HCT116 (cell line): ENCODE results near the gene EMILIN1. TPM values are rescaled to one million over a fixed set of nuclear protein-coding genes. Genes with fewer than 3 reads are reported as not detected.
"Not testable (repeated sequence)": the region's sequence is repeated elsewhere in the genome, so short reads cannot be mapped to it uniquely, and the experiment has no call there.

Source experiments
- ATAC-seq: fragments of 200-7000 bp; cut with Tn5 transposase; 2 replicates; pipeline ENCODE4 v1.9.1; 2020; ENCODE audit warnings: mild to moderate bottlenecking, moderate library complexity
- BruUV-seq: library from RNA; stranded (reverse); fragments of 400-500 nt; replicated peaks from 2 replicates; lab custom pipeline; 2021; lab: Mats Ljungman, UMichigan
- CTCF ChIA-PET: fragments of 300-600 bp; sonication (Branson Sonifier 250); formaldehyde crosslinking; loops from one replicate; lab custom pipeline; 2021; ENCODE audit warnings: antibody characterized with exemption; lab: Charles Lee
- POLR2A ChIA-PET: fragments of 300-600, 350-600 bp; sonication (Branson Sonifier 250); formaldehyde crosslinking; loops from one replicate; lab custom pipeline; 2021; ENCODE audit warnings: antibody characterized with exemption; lab: Charles Lee
- RAD21 ChIA-PET, 2 experiments: fragments of 300-600 bp; sonication (Branson Sonifier 250); formaldehyde crosslinking; loops; one replicate each; lab custom pipeline; 2023; ENCODE audit warnings: low total read pairs in 2 of 2; ENCODE audit not compliant: uncharacterized antibody in 2 of 2, unreplicated experiment in 2 of 2, low non-redundant PET in 1 of 2; lab: Charles Lee
- DNase-seq: peaks from one replicate; pipeline ENCODE4 v3.0.0-alpha.2; 2010; ENCODE audit warnings: low read depth, low spot score
- H2AFZ ChIP-seq: fragments of 200-600 bp; shearing (Covaris generic), sonication (generic); 2 replicates; pipeline ENCODE4 v1.6.1; 2017; ENCODE audit warnings: low read depth, mixed run types, mixed read lengths, antibody characterized with exemption, low read length; ENCODE audit not compliant: poor library complexity, severe bottlenecking
- H3K27ac ChIP-seq: 2 replicates; pipeline ENCODE4 v1.5.1; 2012; ENCODE audit warnings: low read depth, low read length
- H3K27me3 ChIP-seq: fragments of 200-600 bp; sonication (generic); 2 replicates; pipeline ENCODE4 v1.6.1; 2016; ENCODE audit warnings: mixed run types, low read length, mixed read lengths; ENCODE audit not compliant: insufficient read depth
- H3K36me3 ChIP-seq, 2 experiments: fragments of 200-500 bp in 1 of 2; fragments of 200-600 bp in 1 of 2; sonication (Bioruptor generic) in 1 of 2; sonication (generic) in 1 of 2; 2 replicates each; pipeline versions ENCODE4 v1.5.1 to v1.6.1; 2014 to 2016; ENCODE audit warnings: low read length in 2 of 2, inconsistent platforms in 1 of 2, mixed read lengths in 1 of 2, mixed run types in 1 of 2; ENCODE audit not compliant: insufficient read depth in 2 of 2, control insufficient read depth in 1 of 2
- H3K4me1 ChIP-seq, 2 experiments: fragments of 200-600 bp in 1 of 2; sonication (generic) in 1 of 2; 2 replicates each; pipeline versions ENCODE4 v1.5.1 to v1.6.1; 2012 to 2017; ENCODE audit warnings: low read length in 2 of 2, inconsistent platforms in 1 of 2, mild to moderate bottlenecking in 1 of 2, mixed read lengths in 1 of 2, mixed run types in 1 of 2, moderate library complexity in 1 of 2; ENCODE audit not compliant: insufficient read depth in 2 of 2, control insufficient read depth in 1 of 2
- H3K4me2 ChIP-seq: fragments of 200-600 bp; sonication (generic); 2 replicates; pipeline ENCODE4 v1.6.1; 2017; ENCODE audit warnings: mixed run types, low read length, mixed read lengths
- H3K4me3 ChIP-seq, 2 experiments: fragments of 200-600 bp in 1 of 2; sonication (generic) in 1 of 2; replicated peaks in 1 of 2; 2 replicates each; pipeline ENCODE4 v1.5.1; 2011 to 2016; ENCODE audit warnings: low read length in 2 of 2, control low read depth in 1 of 2, low read depth in 1 of 2, mild to moderate bottlenecking in 1 of 2, mixed read lengths in 1 of 2, mixed run types in 1 of 2
- H3K79me2 ChIP-seq: fragments of 200-600 bp; sonication (generic); 2 replicates; pipeline ENCODE4 v1.6.1; 2017; ENCODE audit warnings: mild to moderate bottlenecking, mixed run types, low read length, moderate library complexity, mixed read lengths; ENCODE audit not compliant: insufficient read depth
- H3K9ac ChIP-seq: fragments of 200-600 bp; sonication (generic); 2 replicates; pipeline ENCODE4 v1.6.1; 2016; ENCODE audit warnings: low read length, mixed read lengths
- H3K9me2 ChIP-seq: fragments of 200-600 bp; sonication (generic), shearing (Covaris generic); 2 replicates; pipeline ENCODE4 v1.6.1; 2017; ENCODE audit warnings: mixed run types, mild to moderate bottlenecking, moderate library complexity; ENCODE audit not compliant: insufficient read depth
- H3K9me3 ChIP-seq, 2 experiments: fragments of 200-500 bp in 1 of 2; fragments of 200-600 bp in 1 of 2; sonication (Bioruptor generic) in 1 of 2; sonication (generic) in 1 of 2; 2 replicates each; pipeline ENCODE4 v1.6.1; 2014 to 2017; ENCODE audit warnings: low read length in 2 of 2, mixed read lengths in 2 of 2, inconsistent platforms in 1 of 2, low read depth in 1 of 2, mild to moderate bottlenecking in 1 of 2, mixed run types in 1 of 2, moderate library complexity in 1 of 2; ENCODE audit not compliant: control insufficient read depth in 1 of 2, insufficient read depth in 1 of 2
- H4K20me1 ChIP-seq: fragments of 200-600 bp; sonication (generic), shearing (Covaris generic); 2 replicates; pipeline ENCODE4 v1.6.1; 2017; ENCODE audit warnings: mixed run types, mild to moderate bottlenecking, moderate library complexity; ENCODE audit not compliant: insufficient read depth
- ELF1 ChIP-seq: IDR thresholded peaks from 2 replicates; pipeline ENCODE4 v1.6.1; 2012; ENCODE audit warnings: low read depth, borderline replicate concordance
- MAX ChIP-seq: IDR thresholded peaks from 2 replicates; pipeline ENCODE4 v1.6.1; 2012
- REST ChIP-seq: IDR thresholded peaks from 2 replicates; pipeline ENCODE4 v1.6.1; 2012; ENCODE audit warnings: low read depth
- intact Hi-C: fragments of 100-400 bp; cut with micrococcal nuclease; formaldehyde crosslinking; loops from 2 replicates; pipeline ENCODE4 v1.10.0; 2022
- total RNA-seq: library from RNA; stranded (reverse); gene quantifications from one replicate; pipeline ENCODE4 v1.2.1, GENCODE V29; 2021; ENCODE audit not compliant: unreplicated experiment

Gene EMILIN1
- total RNA-seq, 1 experiment from 2014 or later: 0.59 TPM

GRCh38 chr2:27117995-27118524, 39.6 kb downstream of the EMILIN1 start:
- no peaks in the 10 kb centered on the region for H3K27me3 ChIP-seq
- peak overlapping the region; percentile 41; the same call in 1 of the 2 replicates for H3K27ac ChIP-seq
- no TSS peak for BruUV-seq
- CTCF ChIA-PET: no interaction called here
- DNase-seq: no peak
- ATAC-seq: peak; percentile 28
- POLR2A ChIA-PET: no interaction called here
- H3K4me1 ChIP-seq: peaks cover 0 to 17% of the 10 kb centered on the region in 2 experiments; a peak in 3 of 4 replicates
- intact Hi-C loops: no loop called here
- H4K20me1 ChIP-seq: no peaks in the 10 kb centered on the region
- peak overlapping the region; percentile 76 for H3K4me2 ChIP-seq
- no peaks in the 10 kb centered on the region for H3K36me3 ChIP-seq
- H3K79me2 ChIP-seq: no peaks in the 10 kb centered on the region
- no peak overlapping the region for H2AFZ ChIP-seq
- H3K4me3 ChIP-seq: peak overlapping the region; percentile 40 to 53
- H3K9me3 ChIP-seq: no peaks in the 10 kb centered on the region
- peak overlapping the region; percentile 56 for H3K9ac ChIP-seq
- RAD21 ChIA-PET: no interaction called here
- H3K9me2 ChIP-seq: no peaks in the 10 kb centered on the region
- no peak for TF ChIP-seq REST

- CTCF ChIA-PET: no interaction called here
- Histone ChIP-seq H3K4me1 (peaks cover 0 to 17% of the 10 kb centered on the region in 2 experiments; a peak in 3 of 4 replicates), H3K27me3 (no peaks in the 10 kb centered on the region), H3K9me2 (no peaks in the 10 kb centered on the region), H3K79me2 (no peaks in the 10 kb centered on the region), H3K36me3 (no peaks in the 10 kb centered on the region), H3K4me2 (peak within 1 kb of the TSS; percentile 76), H2AFZ (no peak within 1 kb of the TSS), H3K4me3 (peak within 1 kb of the TSS; percentile 40 to 53), H3K9ac (peak within 1 kb of the TSS; percentile 56), H4K20me1 (no peaks in the 10 kb centered on the region), H3K27ac (peak within 1 kb of the TSS; percentile 41; the same call in 1 of the 2 replicates), H3K9me3 (no peaks in the 10 kb centered on the region)
- ATAC-seq: peak; percentile 64
- TF ChIP-seq MAX (peak; percentile 73), ELF1 (no peak)
- BruUV-seq: no TSS peak
- intact Hi-C loops: no loop called here
- RAD21 ChIA-PET: no interaction called here
- DNase-seq: no peak
- POLR2A ChIA-PET: no interaction called here
These were observed 40.3 kb downstream of the EMILIN1 start, which contains the start of gene CGREF1 for GRCh38 chr2:27118525-27119329. Gene CGREF1 (minus strand): TSS chr2:27119128. CDS start chr2:27104366, 14,762 bp downstream.

GRCh38 chr2:27119330-27119670, 40.9 kb downstream of the EMILIN1 start:
- H3K9ac ChIP-seq: peak overlapping the region; percentile 56
- H4K20me1 ChIP-seq, H3K9me3 ChIP-seq, H3K79me2 ChIP-seq, H3K27ac ChIP-seq, ATAC-seq, DNase-seq, H3K27me3 ChIP-seq, BruUV-seq, H2AFZ ChIP-seq, CTCF ChIA-PET, H3K36me3 ChIP-seq, H3K9me2 ChIP-seq, intact Hi-C loops, RAD21 ChIA-PET, POLR2A ChIA-PET: not testable (repeated sequence)
- peak overlapping the region in 1 of 2 experiments; percentile 53; a peak in 2 of 4 replicates for H3K4me3 ChIP-seq
- peak overlapping the region; percentile 76 for H3K4me2 ChIP-seq
- peaks cover 0 to 17% of the 10 kb centered on the region in 2 experiments; a peak in 3 of 4 replicates for H3K4me1 ChIP-seq
